ENCODE measurements around the gene ARSA.

Gene ARSA

DNA sequence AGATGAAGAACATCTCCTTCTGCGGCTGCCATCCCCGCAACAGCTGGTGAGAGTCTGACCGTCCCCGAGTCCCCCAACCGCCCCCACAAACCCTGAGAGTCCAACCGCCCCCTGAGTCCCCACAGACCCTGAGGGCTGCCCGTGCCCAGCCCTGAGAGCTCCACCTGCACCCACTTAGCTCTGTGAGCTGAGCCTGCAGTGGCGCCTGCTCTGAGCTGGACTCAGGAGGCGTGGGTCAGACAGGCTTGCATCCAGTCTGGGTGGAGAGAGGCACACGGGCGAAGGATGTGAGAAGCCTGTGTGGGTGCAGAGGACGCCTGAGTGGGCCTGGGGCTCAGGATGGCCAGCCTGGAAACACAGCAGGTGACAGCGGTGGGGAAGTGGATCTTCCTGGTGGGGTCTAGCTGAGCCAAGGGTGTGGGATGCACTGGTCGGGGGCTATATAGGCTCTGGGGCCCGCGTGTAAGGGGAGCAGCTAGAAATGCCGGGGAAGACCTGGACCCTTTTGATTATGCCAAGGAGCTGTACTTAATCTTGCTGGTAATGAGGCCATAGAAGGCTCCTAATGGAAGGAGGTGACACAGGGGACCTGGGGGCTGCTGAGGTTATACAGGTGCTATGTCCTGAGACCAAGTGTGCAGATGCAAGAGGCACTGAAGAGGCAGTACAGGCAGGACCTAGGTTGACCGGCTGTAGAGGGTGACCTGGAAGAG lies 20.9 kb downstream of the ARSA start:
- Histone ChIP-seq H3K36me3 (ENCODE audit: insufficient read depth, low read length) (no peaks in the 10 kb centered on the region), H3K4me3 (ENCODE audit: low read length) (no peak overlapping the region), H3K9ac (ENCODE audit: low read depth, low read length) (no peak overlapping the region), H3K4me1 (ENCODE audit: insufficient read depth, low read length) (no peaks in the 10 kb centered on the region), H3K27me3 (ENCODE audit: insufficient read depth, low read length) (peaks cover 62% of the 10 kb centered on the region), H3K27ac (ENCODE audit: low read depth, low read length) (no peak overlapping the region), H3K9me3 (ENCODE audit: insufficient read depth, low read depth, low read length) (no peaks in the 10 kb centered on the region)
- 89% methylated on average over 18 of the region's 18 CpGs for WGBS

DNA sequence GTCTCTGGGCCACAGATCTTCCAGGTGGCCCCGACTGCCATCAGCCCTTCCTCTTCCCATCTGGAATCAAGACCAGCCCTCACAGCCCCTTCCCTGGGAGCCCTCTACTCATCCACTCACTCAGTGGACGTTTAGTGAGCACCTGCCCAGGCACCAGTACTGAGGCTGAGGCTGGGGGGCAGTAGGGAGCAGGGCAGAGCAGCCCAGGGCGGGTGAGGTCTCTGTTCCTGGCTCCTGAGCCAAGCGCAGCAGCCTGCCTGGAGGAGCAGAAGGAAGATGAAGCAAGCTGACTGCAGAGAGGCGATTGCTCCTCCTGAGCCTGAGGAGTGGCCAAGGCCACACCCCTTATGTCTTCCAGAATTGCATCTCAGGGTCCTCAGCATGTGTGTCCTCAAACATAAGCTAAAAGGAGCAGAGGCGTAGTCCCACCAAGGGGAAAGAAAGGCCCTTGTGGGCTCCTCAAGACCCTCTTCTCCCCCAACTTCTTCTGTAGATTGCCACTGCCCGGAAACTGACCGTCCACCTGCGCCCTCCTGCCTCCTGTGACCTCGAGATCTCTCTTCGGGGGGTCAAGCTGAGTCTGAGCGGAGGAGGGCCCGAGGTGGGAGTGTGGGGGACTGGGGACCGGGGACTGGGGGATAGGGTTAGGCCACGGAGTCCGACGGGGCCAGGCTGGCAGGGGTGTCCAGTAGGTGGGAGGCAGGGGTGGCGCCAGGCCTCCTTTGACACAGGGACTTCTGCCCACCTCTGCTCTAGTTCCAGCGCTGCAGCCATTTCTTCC lies 21.6 kb downstream of the ARSA start:
- peaks cover 67% of the 10 kb centered on the region for H3K27me3 ChIP-seq (ENCODE audit: insufficient read depth, low read length)
- WGBS, result 77% methylated on average over 19 of the region's 19 CpGs

DNA sequence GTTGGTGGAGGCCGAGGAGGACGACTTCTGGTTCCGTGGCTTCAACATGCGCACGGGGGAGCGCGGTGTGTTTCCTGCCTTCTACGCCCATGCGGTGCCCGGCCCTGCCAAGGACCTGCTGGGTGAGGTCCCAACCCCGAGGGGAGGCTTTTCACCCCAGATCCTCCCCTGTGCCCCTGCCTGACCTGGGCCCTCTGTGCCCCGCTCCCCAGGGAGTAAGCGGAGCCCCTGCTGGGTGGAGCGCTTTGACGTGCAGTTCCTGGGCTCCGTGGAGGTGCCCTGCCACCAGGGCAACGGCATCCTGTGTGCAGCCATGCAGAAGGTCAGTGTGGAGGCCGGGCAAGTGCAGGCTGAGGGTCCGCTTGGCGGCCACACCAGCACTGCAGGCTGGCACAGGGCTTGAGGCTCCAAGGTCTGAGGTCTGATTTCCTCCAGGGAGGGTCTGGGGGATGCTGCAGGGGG lies 22.3 kb downstream of the ARSA start:
- no peaks in the 10 kb centered on the region for H3K4me1 ChIP-seq (ENCODE audit: insufficient read depth, low read length)
- no peak overlapping the region for H3K27ac ChIP-seq (ENCODE audit: low read depth, low read length)
- no peaks in the 10 kb centered on the region for H3K36me3 ChIP-seq (ENCODE audit: insufficient read depth, low read length)
- 87% methylated on average over 20 of the region's 20 CpGs for WGBS
- H3K9me3 ChIP-seq (ENCODE audit: insufficient read depth, low read depth, low read length), result no peaks in the 10 kb centered on the region
- H3K27me3 ChIP-seq (ENCODE audit: insufficient read depth, low read length), result peaks cover 70% of the 10 kb centered on the region
- no peak overlapping the region for H3K4me3 ChIP-seq (ENCODE audit: low read length)
- no peak overlapping the region for H3K9ac ChIP-seq (ENCODE audit: low read depth, low read length)

More for the DNA sequence above, 21.6 kb downstream of the ARSA start:
- Histone ChIP-seq H3K9me3 (ENCODE audit: insufficient read depth, low read depth, low read length) (no peaks in the 10 kb centered on the region), H3K9ac (ENCODE audit: low read depth, low read length) (no peak overlapping the region), H3K36me3 (ENCODE audit: insufficient read depth, low read length) (no peaks in the 10 kb centered on the region), H3K4me1 (ENCODE audit: insufficient read depth, low read length) (no peaks in the 10 kb centered on the region), H3K27ac (ENCODE audit: low read depth, low read length) (no peak overlapping the region), H3K4me3 (ENCODE audit: low read length) (no peak overlapping the region)

GRCh38 chr22:50605002-50605612 lies 22.8 kb downstream of the ARSA start:
- Histone ChIP-seq H3K4me3 (ENCODE audit: low read length) (no peak overlapping the region), H3K36me3 (ENCODE audit: insufficient read depth, low read length) (no peaks in the 10 kb centered on the region), H3K9me3 (ENCODE audit: insufficient read depth, low read depth, low read length) (no peaks in the 10 kb centered on the region), H3K27ac (ENCODE audit: low read depth, low read length) (no peak overlapping the region), H3K27me3 (ENCODE audit: insufficient read depth, low read length) (peaks cover 72% of the 10 kb centered on the region), H3K4me1 (ENCODE audit: insufficient read depth, low read length) (no peaks in the 10 kb centered on the region), H3K9ac (ENCODE audit: low read depth, low read length) (no peak overlapping the region)
- WGBS, result 89% methylated on average over 22 of the region's 23 CpGs

GRCh38 chr22:50604256-50605001 lies 23.5 kb downstream of the ARSA start:
- Histone ChIP-seq H3K4me3 (ENCODE audit: low read length) (peak overlapping the region; percentile 21), H3K27me3 (ENCODE audit: insufficient read depth, low read length) (peaks cover 79% of the 10 kb centered on the region), H3K27ac (ENCODE audit: low read depth, low read length) (no peak overlapping the region), H3K4me1 (ENCODE audit: insufficient read depth, low read length) (no peaks in the 10 kb centered on the region), H3K9ac (ENCODE audit: low read depth, low read length) (no peak overlapping the region), H3K9me3 (ENCODE audit: insufficient read depth, low read depth, low read length) (no peaks in the 10 kb centered on the region), H3K36me3 (ENCODE audit: insufficient read depth, low read length) (no peaks in the 10 kb centered on the region)
- 76% methylated on average over 103 of the region's 103 CpGs for WGBS

GRCh38 chr22:50603511-50604255 lies 24.3 kb downstream of the ARSA start:
- H3K27me3 ChIP-seq (ENCODE audit: insufficient read depth, low read length), result peaks cover 87% of the 10 kb centered on the region
- WGBS, result 22% methylated on average over 70 of the region's 70 CpGs
- H3K9me3 ChIP-seq (ENCODE audit: insufficient read depth, low read depth, low read length), result no peaks in the 10 kb centered on the region
- H3K9ac ChIP-seq (ENCODE audit: low read depth, low read length), result no peak overlapping the region
- peak overlapping the region; percentile 21 for H3K4me3 ChIP-seq (ENCODE audit: low read length)
- H3K27ac ChIP-seq (ENCODE audit: low read depth, low read length), result no peak overlapping the region
- H3K4me1 ChIP-seq (ENCODE audit: insufficient read depth, low read length), result no peaks in the 10 kb centered on the region
- no peaks in the 10 kb centered on the region for H3K36me3 ChIP-seq (ENCODE audit: insufficient read depth, low read length)

DNA sequence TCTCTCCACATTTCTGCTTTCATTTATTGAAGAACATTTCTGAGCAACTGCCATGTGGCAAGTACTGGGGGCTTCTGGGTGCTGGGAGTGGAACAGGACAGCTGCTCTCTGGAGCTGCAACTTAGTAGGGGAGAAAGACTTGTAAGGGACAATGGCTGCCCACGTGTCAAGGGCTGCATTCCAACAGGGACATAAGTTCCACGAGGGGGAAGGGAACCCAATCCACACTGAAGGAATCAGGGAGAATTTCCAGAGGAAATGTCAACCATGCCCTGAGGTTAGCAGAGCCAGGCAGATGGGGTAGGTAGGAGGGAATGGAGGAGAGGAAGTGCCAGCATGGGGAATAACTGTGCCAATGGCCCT lies 25.6 kb downstream of the ARSA start:
- Histone ChIP-seq H3K4me1 (ENCODE audit: insufficient read depth, low read length) (no peaks in the 10 kb centered on the region), H3K27me3 (ENCODE audit: insufficient read depth, low read length) (peaks cover 95% of the 10 kb centered on the region), H3K9me3 (ENCODE audit: insufficient read depth, low read depth, low read length) (no peaks in the 10 kb centered on the region), H3K36me3 (ENCODE audit: insufficient read depth, low read length) (no peaks in the 10 kb centered on the region), H3K4me3 (ENCODE audit: low read length) (no peak overlapping the region), H3K9ac (ENCODE audit: low read depth, low read length) (no peak overlapping the region), H3K27ac (ENCODE audit: low read depth, low read length) (no peak overlapping the region)
- WGBS, result 26% methylated on average over 2 of the region's 2 CpGs

DNA sequence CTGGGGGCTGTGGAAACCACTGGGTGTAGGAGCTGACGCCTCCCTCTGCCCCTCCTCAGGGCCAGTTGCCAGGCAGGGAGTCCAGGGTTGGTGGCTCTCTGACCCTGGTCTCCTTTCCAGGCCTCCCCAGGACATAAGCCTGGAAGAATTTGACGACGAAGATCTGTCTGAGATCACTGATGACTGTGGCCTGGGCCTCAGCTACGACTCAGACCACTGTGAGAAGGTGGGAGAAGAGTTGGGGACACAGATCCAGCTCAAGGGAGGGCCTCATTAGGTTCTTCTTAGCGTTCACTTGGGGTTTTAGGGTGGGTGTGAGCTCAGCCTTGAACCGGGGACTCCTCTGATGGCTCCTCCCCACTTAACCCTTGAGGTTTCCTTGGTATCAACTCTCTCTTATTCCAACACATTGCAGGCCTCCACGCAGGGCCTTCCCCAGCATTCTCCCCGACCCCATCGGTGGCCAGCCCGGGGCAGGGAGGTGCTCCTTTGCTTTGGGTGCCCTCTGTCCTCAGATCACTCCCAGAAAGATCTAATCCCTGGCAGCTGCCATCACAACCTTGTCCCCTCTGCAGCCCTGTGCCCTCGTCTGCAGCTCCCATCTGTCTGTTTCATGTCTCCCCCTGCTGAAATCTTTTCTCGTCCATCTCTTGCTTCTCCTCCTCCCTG lies 26.1 kb downstream of the ARSA start:
- Histone ChIP-seq H3K36me3 (ENCODE audit: insufficient read depth, low read length) (no peaks in the 10 kb centered on the region), H3K4me3 (ENCODE audit: low read length) (no peak overlapping the region), H3K27ac (ENCODE audit: low read depth, low read length) (no peak overlapping the region), H3K4me1 (ENCODE audit: insufficient read depth, low read length) (no peaks in the 10 kb centered on the region), H3K9me3 (ENCODE audit: insufficient read depth, low read depth, low read length) (no peaks in the 10 kb centered on the region), H3K9ac (ENCODE audit: low read depth, low read length) (no peak overlapping the region), H3K27me3 (ENCODE audit: insufficient read depth, low read length) (peaks cover 95% of the 10 kb centered on the region)
- 53% methylated on average over 12 of the region's 12 CpGs for WGBS

DNA sequence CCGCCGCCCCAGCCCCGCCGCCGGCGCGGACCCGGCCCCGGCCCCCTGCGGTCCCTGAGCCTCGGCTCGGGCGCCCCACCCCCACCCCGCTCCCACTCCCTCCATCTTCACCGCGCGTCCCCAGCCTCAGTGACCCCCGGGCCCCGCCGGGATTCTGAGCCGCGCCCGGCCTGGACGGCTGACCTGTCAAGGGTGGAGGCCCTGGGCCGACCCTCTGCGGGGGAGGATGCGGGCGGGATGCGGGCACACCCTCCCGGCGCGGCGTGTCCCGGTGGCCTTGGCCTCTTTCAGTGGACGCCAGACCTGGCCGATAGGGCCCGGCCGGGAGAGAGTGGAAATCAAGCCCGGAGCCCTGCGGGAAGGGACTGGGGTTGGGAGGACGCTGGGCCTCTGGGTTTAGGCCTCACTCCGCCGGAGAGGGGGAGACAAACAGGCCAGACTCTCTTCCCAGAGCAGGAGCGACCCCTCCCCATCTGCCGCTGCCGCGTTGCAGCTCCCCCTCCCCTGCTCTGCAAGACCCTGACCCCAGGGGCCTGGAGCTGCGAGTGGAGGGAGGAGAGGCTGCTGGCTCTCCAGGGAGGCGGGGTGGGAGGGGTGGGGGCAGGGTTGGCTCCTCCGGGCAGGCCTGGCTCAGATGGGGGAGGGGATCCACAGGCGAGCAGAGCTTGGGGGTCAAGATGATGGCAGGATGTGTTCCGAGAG lies 26.8 kb downstream of the ARSA start:
- Histone ChIP-seq H3K27me3 (ENCODE audit: insufficient read depth, low read length) (peaks cover 91% of the 10 kb centered on the region), H3K9ac (ENCODE audit: low read depth, low read length) (no peak overlapping the region), H3K27ac (ENCODE audit: low read depth, low read length) (no peak overlapping the region), H3K36me3 (ENCODE audit: insufficient read depth, low read length) (no peaks in the 10 kb centered on the region), H3K9me3 (ENCODE audit: insufficient read depth, low read depth, low read length) (no peaks in the 10 kb centered on the region), H3K4me3 (ENCODE audit: low read length) (peak overlapping the region; percentile 39), H3K4me1 (ENCODE audit: insufficient read depth, low read length) (no peaks in the 10 kb centered on the region)
- 6% methylated on average over 41 of the region's 52 CpGs for WGBS

DNA sequence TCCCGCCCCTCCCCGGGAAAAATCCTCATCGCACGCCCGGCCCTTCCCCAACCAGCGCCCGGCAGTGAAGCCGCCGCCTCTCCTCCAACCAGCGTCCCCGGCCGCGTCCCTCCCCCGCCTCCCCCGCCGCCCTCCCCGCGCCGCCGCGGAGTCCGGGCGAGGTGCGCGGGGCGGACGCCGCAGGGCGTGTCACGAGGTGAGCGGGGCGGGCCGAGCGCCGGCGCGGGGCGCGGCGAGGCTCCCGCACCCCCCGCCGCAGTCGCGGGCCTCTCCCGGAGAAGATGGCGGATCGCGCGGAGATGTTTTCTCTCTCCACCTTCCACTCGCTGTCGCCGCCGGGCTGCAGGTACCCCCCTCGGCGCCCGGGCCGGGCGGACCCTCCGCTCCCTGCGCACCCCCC lies 27.4 kb downstream of the ARSA start, which contains the start of gene MAPK8IP2:
MAPK8IP2 (plus strand) TSS at position 256 of the 400 bp plus-strand sequence; CDS start at position 282, 26 bp downstream.
- H3K27ac ChIP-seq (ENCODE audit: low read depth, low read length), result no peak within 1 kb of the TSS
- WGBS, result 1% methylated on average over 58 of the region's 61 CpGs
- no peaks in the 10 kb centered on the region for H3K36me3 ChIP-seq (ENCODE audit: insufficient read depth, low read length)
- H3K27me3 ChIP-seq (ENCODE audit: insufficient read depth, low read length), result peaks cover 87% of the 10 kb centered on the region
- no peak within 1 kb of the TSS for H3K9ac ChIP-seq (ENCODE audit: low read depth, low read length)
- no peaks in the 10 kb centered on the region for H3K4me1 ChIP-seq (ENCODE audit: insufficient read depth, low read length)
- H3K4me3 ChIP-seq (ENCODE audit: low read length), result peak within 1 kb of the TSS; percentile 39
- H3K9me3 ChIP-seq (ENCODE audit: insufficient read depth, low read depth, low read length), result no peaks in the 10 kb centered on the region
